NCI-H1105 (cell line): ENCODE results near the gene IL3.

Source experiments
- DNase-seq: peaks from one replicate; lab custom pipeline; 2025; lab: John Stamatoyannopoulos, UW

The IL3 gene

DNA sequence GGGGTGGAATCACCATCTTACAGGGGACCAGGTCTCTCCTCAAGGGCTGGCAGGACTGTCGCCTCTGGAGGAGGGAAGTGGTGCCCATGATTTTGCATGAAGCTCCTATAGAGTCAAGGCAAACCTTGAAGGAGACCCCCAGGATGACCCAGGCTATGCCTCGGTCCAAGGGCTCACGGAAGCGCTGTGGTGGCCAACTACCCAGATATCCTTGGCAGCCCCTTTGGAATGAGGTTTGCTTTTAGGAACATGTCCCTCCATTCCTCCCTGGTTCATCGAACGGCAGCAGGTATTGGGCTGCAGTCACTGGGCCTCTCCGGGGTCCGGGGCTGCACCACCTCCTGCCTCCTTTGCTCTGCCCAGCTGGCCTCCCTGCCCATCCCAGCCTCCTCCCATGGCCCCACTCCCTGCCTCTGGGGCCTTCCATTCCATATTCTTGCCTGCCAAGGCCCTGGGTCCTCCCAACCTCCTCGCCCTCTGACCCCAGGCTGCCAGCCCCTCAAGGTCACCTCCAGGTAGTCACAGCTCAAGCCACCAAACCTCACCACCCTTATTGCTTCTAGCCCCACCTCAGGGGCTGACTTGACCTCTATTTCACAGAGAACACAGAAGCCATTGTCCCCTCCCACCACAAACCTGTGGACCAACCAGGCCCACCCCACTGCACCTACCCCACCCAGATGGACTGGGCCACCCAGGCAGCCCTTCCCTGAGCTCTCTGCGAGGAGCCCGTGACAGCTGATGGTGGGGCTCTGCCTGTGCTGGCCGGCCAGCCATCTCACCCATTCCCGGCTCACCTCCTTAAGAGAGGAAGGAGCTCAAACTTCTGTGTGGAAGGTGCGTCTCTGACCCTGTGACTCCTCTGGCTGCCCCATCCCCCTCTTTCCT is 3.6 kb upstream of the IL3 start:
- no peak for DNase-seq

DNA sequence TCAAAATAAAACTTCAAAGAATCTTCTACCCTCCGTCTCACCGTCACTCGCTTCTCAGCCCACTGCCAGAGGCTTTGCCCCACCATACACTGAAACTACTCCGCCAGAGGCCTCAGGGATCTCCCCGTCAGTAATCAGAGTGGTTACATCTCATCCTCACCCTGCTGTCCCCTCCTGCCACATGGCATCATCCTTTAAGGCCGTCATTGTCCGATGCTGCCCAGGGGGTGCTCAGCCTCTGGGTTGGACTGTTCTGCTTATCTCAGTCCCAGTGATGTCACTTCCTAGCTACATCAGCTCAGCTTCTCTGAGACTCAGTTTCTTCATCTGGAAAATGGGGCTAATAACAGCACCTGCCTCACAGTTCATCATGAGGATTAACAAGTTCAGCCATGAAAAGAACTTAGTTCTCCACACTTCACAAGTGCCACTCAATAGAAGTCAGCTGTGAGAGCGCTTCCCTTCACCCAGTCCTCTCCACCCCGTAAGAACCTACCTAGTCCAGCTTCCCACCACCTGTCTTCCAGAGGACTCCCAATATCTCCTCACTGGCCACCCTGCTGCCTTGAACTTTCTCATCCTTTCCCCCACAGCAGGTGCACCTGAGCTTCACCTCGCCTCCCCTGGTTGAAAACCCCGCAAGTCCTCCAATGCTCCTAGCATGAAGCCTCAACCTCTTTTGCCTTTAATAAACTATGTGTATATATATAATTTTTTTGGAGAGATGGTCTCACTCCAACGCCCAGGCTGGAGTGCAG is 2.8 kb upstream of the IL3 start:
- no peak for DNase-seq

DNA sequence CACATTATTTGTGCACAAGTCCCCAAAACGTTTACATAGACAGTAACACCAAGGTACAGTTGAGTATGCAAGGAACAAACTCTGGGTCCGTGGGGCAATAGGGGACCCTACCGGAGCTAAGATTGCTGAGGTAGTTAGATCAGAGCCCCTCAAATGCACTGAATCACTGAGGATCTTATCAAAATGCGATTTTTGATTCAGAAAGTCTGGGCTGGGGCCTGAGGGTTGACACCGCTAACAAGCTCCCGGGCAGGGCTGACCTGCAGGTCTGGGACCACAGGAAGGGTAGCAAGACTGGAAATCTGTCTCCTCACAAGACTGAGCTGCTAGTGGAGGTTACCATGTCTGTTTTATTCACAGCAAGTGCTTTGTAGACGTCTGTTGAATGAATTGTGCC is 1.8 kb upstream of the IL3 start:
- DNase-seq: no peak

DNA sequence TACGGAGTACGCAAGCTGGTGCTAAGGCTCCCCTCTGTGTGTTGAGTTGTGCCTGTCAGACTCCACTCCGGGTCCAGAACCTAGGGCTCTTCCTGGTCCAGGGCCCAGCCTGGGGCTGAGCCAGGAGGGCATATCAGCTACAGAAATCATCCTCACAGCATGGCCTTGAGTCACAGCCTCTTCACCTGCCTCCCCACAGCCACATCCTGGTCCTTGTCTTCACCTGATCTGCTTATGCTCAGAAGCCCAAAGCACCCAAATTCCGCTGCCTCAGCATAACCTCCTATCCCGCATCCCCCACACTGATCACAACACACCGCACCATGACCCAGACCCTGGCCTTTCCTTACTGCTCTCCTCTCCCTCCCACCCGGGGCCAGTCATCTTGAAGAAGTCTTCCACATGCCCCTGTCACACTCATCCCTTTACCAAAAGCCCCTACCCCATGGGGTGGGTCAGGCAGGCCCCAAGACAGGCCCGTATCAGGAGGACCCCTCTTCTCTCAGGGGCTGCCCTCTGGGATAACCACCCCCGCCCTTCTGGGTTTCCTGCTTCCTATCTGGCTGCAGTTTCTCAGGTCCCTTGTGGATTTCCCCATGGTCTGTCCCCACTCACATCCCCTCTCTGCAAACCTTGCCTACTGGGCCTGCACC is 1.3 kb upstream of the IL3 start:
- no peak for DNase-seq

DNA sequence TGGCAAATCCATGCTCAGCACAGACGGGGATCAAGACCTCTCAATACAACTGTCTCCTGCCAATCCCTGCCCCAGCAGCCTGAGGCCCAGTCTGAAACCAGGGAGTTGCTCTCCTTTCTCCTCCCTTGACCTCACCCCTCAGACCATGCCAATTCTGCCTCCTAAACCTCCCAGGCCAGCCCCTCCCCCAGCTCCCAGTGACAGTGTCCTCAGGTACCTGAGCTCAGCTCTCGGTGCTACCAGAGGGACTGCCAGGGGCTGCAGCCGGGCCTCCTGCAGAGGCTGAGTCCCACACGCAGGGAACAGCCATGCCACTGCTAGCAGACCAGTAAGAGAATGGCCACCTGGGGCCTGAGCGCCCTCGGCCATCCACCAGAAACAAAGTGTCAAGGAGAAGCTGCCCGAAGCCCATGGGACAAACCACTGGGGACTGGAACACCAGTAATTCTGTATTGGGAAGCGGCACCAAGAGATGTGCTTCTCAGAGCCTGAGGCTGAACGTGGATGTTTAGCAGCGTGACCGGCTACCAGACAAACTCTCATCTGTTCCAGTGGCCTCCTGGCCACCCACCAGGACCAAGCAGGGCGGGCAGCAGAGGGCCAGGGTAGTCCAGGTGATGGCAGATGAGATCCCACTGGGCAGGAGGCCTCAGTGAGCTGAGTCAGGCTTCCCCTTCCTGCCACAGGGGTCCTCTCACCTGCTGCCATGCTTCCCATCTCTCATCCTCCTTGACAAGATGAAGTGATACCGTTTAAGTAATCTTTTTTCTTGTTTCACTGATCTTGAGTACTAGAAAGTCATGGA is 557 bp upstream of the IL3 start:
- no peak for DNase-seq

DNA sequence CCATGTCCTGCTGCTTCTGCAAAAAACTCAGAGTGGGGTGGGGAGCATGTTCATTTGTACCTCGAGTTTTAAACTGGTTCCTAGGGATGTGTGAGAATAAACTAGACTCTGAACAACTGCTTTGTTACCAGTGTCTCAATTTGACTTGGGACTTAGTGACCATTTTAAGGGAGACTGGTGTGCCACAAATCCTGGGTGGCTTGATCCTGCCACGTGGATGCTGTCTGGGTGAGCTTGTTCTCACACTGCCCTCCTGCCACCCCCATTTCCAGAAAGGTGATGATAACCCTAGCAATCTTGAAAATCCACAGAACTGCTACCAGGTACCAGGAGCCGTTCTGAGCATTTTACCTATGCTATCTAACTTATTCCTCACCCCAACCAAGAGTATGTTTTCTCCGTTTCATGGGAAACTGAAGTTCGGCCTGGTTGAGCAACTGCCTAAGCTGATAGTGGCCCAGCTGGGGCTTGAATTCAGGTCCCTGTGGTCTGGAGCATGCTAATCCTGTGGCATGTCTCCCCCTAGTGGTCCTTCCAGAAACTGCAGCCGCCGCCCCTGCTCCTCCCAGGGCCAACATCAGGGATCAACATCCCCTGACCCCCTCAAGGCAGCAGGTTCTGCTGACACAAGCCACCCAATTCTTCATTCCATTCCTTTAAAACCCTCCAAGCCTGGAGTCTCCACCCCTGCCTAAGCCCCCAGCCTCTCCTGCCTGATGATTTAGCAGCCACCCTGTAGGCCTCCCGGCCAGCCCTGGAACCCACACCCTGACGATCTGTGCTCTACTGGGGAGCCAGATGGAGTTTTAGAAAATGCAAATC is 2.8 kb downstream of the IL3 start:
- no peak for DNase-seq

DNA sequence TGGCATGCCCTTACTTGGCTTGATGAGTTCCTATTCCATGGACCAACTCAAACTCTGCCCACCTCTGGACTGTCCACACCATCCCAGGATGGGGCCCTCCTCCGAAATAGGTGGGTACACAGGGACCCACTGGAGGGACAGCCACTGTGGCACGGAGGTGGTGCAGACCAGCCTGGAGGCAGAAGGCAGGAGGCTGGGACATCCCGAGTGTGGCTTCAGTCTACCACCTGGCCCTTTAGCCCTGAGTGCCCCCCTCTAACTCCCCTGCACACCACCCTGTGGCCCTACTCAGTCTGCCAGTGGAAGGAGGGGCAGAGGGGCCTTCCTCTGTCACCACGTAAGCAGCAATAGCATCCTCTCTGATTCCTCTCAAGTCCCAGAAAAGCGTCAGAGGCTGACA is 3.7 kb downstream of the IL3 start:
- no peak for DNase-seq

DNA sequence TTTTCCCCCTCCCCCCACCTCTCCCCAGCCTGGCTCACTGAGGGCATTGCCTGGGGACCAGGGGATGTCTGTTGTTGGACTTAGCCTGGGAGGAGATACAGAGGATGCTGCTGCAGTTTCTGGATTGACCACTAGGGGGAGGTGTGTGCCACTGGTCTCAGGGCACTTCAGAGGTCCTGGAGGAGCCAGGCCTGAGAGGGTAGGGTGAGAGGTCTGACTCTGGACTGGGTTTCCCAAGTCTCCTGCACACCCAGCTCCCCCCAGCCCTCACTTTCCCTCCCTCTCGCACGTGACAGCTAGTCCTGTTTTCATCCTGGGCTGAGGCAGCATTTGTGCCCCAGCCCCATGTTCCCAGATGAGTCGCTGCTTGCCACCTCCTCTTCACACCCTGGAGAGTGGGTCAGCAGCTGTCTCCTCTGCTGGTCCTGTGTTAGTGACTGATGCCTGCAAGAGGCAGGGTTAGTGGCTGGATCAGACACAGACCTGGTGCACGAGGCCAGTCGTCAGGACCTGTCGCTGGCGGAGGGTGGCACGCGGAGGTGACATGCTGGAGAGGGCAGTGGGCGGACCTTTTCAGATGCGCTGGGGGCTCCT is 4.4 kb downstream of the IL3 start:
- DNase-seq: peak; percentile 8

DNA sequence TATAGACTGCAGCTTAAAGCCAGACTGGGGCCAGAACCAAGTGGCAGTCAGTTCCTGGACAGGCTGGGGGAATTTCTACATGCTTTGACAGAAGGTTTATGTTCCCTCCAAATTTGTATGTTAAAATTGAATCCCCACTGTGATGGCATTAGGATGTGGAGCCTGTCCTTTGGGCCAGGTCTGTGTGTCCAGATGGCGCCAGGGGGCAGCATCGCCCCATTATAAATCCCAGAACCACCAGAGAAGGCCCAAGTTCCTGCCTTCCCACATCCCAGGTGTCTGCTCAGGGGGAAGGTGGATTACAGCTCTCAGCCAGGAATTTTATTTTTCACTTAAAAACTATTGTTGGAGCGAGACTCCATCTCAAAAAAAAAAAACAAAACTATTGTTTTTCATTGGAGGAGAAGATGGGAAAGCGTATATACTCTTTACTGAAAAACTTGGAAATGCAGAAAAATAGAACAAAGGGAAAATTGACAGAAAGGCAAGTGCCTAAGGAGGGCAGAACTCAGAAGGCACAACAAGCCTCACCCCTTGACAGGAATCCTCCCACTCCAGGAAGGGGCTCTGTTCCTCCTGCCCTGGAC is 5.0 kb downstream of the IL3 start:
- no peak for DNase-seq

DNA sequence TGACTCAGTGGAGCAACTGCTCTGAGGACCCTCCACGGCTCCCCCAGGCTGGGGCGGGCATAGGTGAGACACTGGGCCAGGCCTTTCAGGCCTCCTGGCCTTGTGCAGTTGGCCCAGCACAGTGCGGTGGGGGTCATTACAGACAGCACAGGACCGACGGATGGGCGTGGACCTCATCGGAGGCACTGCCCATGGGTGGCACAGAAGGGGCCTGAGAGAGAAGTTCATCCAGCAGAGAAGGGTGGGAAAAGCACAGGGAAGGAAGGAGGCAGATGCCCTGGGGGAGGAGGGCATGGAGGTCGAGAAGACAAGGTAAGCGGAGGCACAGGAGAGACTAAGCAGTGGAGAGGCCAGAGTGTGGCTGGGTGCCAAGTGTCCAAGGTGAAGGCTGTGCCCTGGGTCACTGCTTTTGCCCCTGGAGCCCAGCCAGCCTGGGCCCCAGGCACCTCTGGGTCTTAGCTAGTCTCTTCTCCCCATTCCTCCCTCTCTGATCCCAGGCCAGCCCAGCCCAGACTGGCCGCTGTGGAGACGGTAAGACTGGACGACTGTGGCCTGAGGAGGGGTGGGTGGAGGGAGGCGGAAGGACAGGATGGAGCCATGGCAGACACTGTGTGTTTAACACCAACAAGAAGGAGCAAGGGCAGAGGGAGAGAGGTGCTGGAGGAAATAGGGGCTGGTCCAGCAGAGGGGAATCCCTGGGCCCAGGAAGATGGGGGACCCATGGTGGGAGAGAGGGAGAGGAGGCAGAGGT is 5.7 kb downstream of the IL3 start:
- no peak for DNase-seq

DNA sequence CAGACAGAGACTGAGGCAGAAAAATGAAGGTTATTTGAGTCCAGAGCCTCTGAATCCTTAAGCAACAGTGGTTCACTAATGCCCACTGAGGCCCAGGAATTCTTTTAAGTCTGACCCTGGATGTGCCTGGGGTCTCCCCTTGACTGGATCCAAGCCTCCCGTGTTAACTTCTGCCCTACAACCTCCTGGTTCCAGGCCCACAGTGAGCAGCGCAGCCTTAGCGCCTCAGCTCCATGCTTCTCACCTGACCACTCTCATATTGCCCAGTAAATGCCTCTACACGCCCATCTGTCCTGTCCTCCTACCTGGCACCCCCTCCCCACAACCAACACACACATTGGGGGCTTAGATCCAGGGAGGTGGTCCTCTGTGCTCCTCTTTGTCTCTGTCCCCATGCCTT is 6.4 kb downstream of the IL3 start:
- no peak for DNase-seq

DNA sequence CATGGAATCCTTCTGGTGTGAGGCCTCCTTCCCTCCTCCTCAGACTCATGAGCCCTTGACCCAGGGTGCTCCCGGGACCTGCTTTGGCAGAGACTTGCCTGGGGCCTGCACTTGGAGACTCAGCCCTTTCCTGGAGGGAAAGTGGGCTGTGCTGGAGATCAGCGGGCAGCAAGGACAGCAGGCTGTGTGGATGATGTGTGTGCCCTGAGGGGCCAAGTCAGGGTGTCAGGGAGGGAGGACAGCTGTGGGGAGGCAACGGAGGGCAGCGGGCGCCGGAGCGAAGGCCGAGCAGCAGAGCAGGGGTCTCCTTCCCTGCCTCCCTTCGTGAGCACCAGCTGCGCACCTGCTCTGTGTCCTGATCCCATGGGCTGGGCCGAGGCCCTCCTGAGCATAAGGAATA is 7.0 kb downstream of the IL3 start:
- DNase-seq: no peak

DNA sequence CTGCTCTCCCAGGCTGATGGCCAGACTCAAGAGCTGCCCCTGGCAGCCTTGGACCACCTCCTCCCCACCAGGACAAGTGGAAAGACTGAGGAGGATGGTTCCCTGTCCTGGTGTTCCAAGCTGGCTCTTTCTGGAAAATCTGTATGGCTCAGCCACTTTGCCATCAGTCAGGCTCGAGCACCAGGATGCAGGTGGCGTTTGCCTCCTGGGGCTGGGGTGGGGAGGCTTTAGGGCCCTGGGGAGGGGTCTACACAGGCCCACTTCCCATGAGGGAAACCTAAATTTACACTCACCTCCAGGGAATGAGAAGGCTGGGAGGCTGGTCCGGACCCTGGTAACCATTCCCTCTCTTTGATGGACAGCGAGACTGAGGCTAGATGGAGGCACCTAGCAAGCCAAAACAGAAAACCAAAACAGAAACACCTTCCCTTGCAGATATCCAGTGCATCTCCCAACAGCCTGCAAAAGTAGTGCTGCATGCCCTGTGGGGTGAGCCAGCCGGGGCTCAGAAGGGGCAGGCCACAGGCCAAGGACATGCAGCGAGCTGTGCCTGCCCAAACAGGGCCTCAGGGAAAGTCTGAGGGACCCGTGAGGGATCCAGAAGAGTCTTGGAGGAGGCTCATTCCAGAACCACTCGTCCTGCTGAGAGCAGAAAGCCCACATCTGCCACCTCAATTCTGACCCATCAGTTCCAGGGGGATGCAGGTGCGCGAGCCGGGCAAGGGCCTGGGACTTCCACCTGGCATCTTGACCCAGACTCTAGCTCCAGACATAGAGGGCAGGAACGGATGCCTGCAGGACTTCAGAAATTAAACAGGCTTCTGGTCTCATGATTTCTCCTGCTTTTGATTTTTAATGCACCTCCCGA is 7.7 kb downstream of the IL3 start:
- no peak for DNase-seq

DNA sequence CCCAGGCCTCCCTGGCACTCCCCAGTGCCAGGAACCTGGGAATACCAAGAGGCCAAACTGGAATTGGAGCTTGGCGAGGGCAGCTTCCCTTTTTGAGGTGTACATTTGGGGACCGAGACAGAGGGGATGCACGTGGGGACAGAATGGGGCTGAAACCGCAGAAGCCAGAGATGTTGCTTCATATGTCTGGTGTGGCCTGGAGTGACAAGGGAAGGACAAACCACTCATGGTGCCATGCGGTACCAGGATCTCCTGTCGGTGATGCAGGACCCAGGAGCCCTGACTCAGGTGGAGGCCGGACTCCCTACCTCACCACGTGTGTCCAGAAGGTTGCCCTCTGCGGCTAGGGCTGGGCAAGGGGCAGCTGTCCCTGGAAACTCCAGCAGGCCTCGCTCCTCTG is 9.1 kb downstream of the IL3 start:
- DNase-seq: no peak

DNA sequence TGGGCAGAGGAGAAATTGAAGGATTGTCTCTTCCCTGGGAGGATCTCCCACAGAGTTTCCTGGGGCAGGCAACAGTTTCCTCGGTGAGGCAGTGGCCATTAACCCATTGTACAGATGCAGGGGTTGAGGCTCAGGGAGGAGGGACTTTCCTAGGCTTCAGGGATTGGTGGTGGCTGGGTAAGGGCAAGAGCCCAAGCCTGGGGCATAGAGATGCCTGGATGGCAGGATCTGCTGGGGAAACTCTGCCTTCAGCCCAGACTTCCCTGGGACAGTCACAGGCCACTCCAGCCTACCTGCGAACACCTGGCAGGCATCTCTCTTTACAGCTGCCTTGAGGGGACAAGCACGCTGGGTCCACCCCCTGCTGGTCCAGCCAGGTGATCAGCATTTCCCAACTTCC is 9.5 kb downstream of the IL3 start:
- DNase-seq: no peak

DNA sequence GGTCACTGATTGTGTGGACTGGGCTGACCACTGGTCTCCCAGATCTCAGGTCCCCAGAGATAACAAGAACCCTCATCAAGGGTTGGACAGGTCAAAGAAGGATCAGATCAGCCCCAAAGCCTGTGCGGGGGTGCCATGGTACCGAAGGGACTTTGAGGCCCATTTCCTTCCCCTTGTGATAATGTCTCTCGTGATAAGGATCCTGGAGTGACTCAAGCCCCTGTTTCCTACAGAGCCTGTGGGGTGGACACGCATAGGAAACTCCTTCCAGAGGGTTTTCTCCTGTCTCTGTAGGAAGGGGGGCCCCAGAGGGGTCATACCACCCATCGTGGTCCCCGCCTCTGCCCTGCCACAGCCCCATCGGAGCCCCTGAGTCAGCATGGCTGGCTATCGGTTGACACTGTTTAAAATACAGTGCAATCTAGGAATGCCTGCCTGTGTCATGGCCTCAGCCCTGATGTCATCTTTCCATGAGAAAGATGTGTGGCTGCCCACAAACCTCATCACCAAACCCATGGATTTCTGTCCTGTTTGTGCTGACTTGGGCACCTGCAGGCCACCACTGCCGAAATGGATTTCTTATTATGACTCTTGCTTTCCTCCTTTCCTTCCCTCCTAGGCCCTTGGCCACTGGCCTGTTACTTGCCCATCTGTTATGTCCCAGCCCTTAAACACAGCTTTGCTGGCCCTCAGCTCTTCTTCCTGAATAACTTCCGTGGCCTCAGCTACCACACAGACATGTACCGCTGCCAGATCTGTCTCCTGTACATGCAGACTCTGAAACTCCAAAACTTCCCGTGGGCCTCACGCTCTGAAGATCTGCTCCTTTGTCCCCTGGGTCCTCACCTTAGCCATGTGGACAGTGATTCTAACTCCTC is 10.2 kb downstream of the IL3 start:
- DNase-seq: no peak

DNA sequence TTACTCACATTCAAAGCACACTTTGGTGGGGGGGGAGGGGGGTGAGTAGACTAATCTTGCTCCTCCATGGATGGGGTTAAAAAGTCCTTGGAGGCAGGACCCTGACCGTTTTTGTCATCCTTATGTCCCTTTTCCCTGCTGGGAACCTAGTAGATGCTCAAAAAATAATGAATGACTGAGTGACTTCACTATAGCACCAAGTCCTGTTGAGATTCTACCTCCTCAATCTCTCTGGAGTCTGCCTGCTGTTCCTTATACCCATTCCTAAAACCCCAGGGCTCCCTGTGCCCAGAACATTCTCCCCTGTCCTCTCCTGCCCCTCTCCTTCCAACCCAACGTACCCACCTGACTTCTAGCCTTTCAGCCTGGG is 10.9 kb downstream of the IL3 start:
- no peak for DNase-seq

DNA sequence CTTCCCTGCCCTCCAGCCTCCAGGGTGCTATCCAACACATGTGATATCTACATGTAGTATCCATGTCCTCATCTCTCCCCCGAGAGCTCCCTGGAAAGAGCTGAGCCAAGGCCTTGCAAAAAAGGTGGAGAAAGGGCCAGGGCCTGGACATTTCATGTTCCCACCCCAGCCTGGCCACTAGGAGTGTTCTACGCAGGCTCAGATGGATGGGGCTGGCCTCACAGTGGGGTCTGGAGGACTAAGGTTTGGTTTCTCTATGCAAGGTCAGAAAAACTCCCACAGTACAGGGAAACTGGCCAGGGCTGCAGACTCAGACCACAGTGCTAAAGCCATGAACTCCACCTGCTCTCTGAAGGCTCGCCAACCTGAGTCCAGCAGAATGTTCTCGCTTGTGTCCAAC is 11.6 kb downstream of the IL3 start:
- DNase-seq: no peak
